KMS-11 (cell line): ENCODE data around the gene GPHN.

Source experiments
- H2AFZ ChIP-seq: fragments of 200-600 bp; sonication (generic); 2 replicates; pipeline ENCODE4 v1.6.1; 2016; ENCODE audit warnings: antibody characterized with exemption, mixed run types, low read depth
- H3K27ac ChIP-seq: fragments of 200-600 bp; sonication (generic); 2 replicates; pipeline ENCODE4 v1.6.1; 2016; ENCODE audit warnings: mild to moderate bottlenecking, mixed run types
- H3K27me3 ChIP-seq: fragments of 200-600 bp; sonication (generic); 2 replicates; pipeline ENCODE4 v1.6.1; 2017; ENCODE audit warnings: mild to moderate bottlenecking, low read depth, mixed run types, moderate library complexity; ENCODE audit not compliant: insufficient read depth
- H3K36me3 ChIP-seq: fragments of 200-600 bp; sonication (generic); 2 replicates; pipeline ENCODE4 v1.6.1; 2017; ENCODE audit warnings: mild to moderate bottlenecking, mixed run types; ENCODE audit not compliant: insufficient read depth
- H3K4me1 ChIP-seq: fragments of 200-600 bp; sonication (generic); 2 replicates; pipeline ENCODE4 v1.6.1; 2016; ENCODE audit warnings: mild to moderate bottlenecking, low read depth, mixed run types; ENCODE audit not compliant: poor library complexity, severe bottlenecking
- H3K4me2 ChIP-seq: fragments of 200-600 bp; sonication (generic); 2 replicates; pipeline ENCODE4 v1.7.0; 2016; ENCODE audit warnings: mild to moderate bottlenecking, mixed run types
- H3K4me3 ChIP-seq: fragments of 200-600 bp; sonication (generic); IDR thresholded peaks from 2 replicates; pipeline ENCODE4 v1.6.1; 2017; ENCODE audit warnings: low read depth, low read length, mixed read lengths; ENCODE audit not compliant: insufficient read depth
- H3K79me2 ChIP-seq: fragments of 200-600 bp; sonication (generic); 2 replicates; pipeline ENCODE4 v1.6.1; 2016; ENCODE audit warnings: low read depth, mixed run types; ENCODE audit not compliant: insufficient read depth
- H3K9ac ChIP-seq: fragments of 200-600 bp; sonication (generic); 2 replicates; pipeline ENCODE4 v1.6.1; 2016; ENCODE audit warnings: mild to moderate bottlenecking, mixed run types
- H4K20me1 ChIP-seq: fragments of 200-600 bp; sonication (generic); 2 replicates; pipeline ENCODE4 v1.6.1; 2016; ENCODE audit warnings: mild to moderate bottlenecking, mixed run types; ENCODE audit not compliant: insufficient read depth
- CTCF ChIP-seq: fragments of 200-600 bp; sonication (generic); conservative IDR thresholded peaks from 2 replicates; pipeline ENCODE4 v1.6.1; 2017; ENCODE audit warnings: low read depth, mild to moderate bottlenecking, antibody characterized with exemption, low read length, moderate library complexity, mixed read lengths

Gene GPHN

GRCh38 chr14:66530526-66530925, 22.6 kb downstream of the GPHN start:
- Histone ChIP-seq H3K9ac (no peak overlapping the region), H3K4me3 (no peak overlapping the region), H3K4me2 (no peak overlapping the region), H3K36me3 (no peaks in the 10 kb centered on the region), H3K4me1 (no peaks in the 10 kb centered on the region), H3K27me3 (no peaks in the 10 kb centered on the region), H3K79me2 (peaks cover 9% of the 10 kb centered on the region; the same call in 1 of the 2 replicates), H3K27ac (no peak overlapping the region), H4K20me1 (no peaks in the 10 kb centered on the region), H2AFZ (no peak overlapping the region)
- no peak for TF ChIP-seq CTCF

- H4K20me1 ChIP-seq: no peaks in the 10 kb centered on the region
- H3K27me3 ChIP-seq: no peaks in the 10 kb centered on the region
- no peak for TF ChIP-seq CTCF
- no peaks in the 10 kb centered on the region for H3K4me1 ChIP-seq
- H3K27ac ChIP-seq: no peak overlapping the region
- no peak overlapping the region for H3K4me2 ChIP-seq
- H3K4me3 ChIP-seq: no peak overlapping the region
- H3K79me2 ChIP-seq: peaks cover 8% of the 10 kb centered on the region; the same call in 1 of the 2 replicates
- H3K36me3 ChIP-seq: no peaks in the 10 kb centered on the region
- H2AFZ ChIP-seq: no peak overlapping the region
- H3K9ac ChIP-seq: no peak overlapping the region
These were observed 31.1 kb downstream of the GPHN start for GRCh38 chr14:66539034-66539433.

- no peaks in the 10 kb centered on the region for H3K4me1 ChIP-seq
- no peak overlapping the region for H2AFZ ChIP-seq
- H3K27me3 ChIP-seq: no peaks in the 10 kb centered on the region
- peaks cover 8% of the 10 kb centered on the region; the same call in 1 of the 2 replicates for H3K79me2 ChIP-seq
- no peaks in the 10 kb centered on the region for H4K20me1 ChIP-seq
- H3K9ac ChIP-seq: no peak overlapping the region
- TF ChIP-seq CTCF: no peak
- no peak overlapping the region for H3K27ac ChIP-seq
- no peak overlapping the region for H3K4me3 ChIP-seq
- H3K4me2 ChIP-seq: no peak overlapping the region
- H3K36me3 ChIP-seq: no peaks in the 10 kb centered on the region
These were observed 32.1 kb downstream of the GPHN start for GRCh38 chr14:66540038-66540437.

GRCh38 chr14:66541627-66542026, 33.7 kb downstream of the GPHN start:
- peaks cover 8% of the 10 kb centered on the region; the same call in 1 of the 2 replicates for H3K79me2 ChIP-seq
- no peaks in the 10 kb centered on the region for H3K4me1 ChIP-seq
- no peaks in the 10 kb centered on the region for H3K36me3 ChIP-seq
- TF ChIP-seq CTCF: no peak
- H3K27ac ChIP-seq: no peak overlapping the region
- no peak overlapping the region for H3K4me2 ChIP-seq
- H2AFZ ChIP-seq: no peak overlapping the region
- no peaks in the 10 kb centered on the region for H3K27me3 ChIP-seq
- H4K20me1 ChIP-seq: no peaks in the 10 kb centered on the region
- H3K4me3 ChIP-seq: no peak overlapping the region
- H3K9ac ChIP-seq: no peak overlapping the region
